Esophagus muscularis mucosa (tissue), 4 donors: ENCODE data around the gene TSPYL2. TPM values are rescaled to one million over a fixed set of nuclear protein-coding genes. Genes with fewer than 3 reads are reported as not detected.
A peak's percentile ranks its signal among the peaks of the same experiment; 100 is the strongest.

ENCODE experiments used
- DNase-seq: peaks from one replicate; pipeline ENCODE4 v3.0.0-alpha.2; 2017; ENCODE audit errors: extremely low spot score
- H3K27ac ChIP-seq, 4 donors: fragments of 200-600 bp; sonication (generic); replicated peaks in 1 of 4; 1 replicate in 3 of 4; 2 replicates in 1 of 4; pipeline ENCODE4 v1.5.1; 2016 to 2019; ENCODE audit warnings: mild to moderate bottlenecking in 1 of 4
- H3K27me3 ChIP-seq, 4 donors: fragments of 200-600 bp; sonication (generic); one replicate each; pipeline versions ENCODE4 v1.5.1 to v1.6.0; 2016 to 2019
- H3K36me3 ChIP-seq, 4 donors: fragments of 200-600 bp; sonication (generic); one replicate each; pipeline ENCODE4 v1.5.1; 2016 to 2019
- H3K4me1 ChIP-seq, 4 donors: fragments of 200-600 bp; sonication (generic); one replicate each; pipeline ENCODE4 v1.5.1; 2016 to 2019
- H3K4me3 ChIP-seq, 4 donors: fragments of 200-600 bp; sonication (generic); 1 replicate in 2 of 4; 2 replicates in 2 of 4; pipeline ENCODE4 v1.5.1; 2016 to 2019; ENCODE audit warnings: mild to moderate bottlenecking in 4 of 4, moderate library complexity in 1 of 4
- H3K9me3 ChIP-seq, 4 donors: fragments of 200-600 bp; sonication (generic); 1 replicate in 3 of 4; 2 replicates in 1 of 4; pipeline ENCODE4 v1.5.1; 2016 to 2019
- EP300 ChIP-seq: sonication (generic); formaldehyde crosslinking; IDR thresholded peaks from one replicate; pipeline ENCODE4 v1.6.1; 2017; ENCODE audit warnings: antibody characterized with exemption
- POLR2A ChIP-seq: fragments of 450-650 bp; IDR thresholded peaks from one replicate; pipeline ENCODE4 v1.6.1; 2017; ENCODE audit warnings: antibody characterized with exemption, moderate library complexity, mild to moderate bottlenecking, low read depth
- POLR2AphosphoS5 ChIP-seq, 2 donors: sonication (generic); formaldehyde crosslinking; IDR thresholded peaks; one replicate each; pipeline ENCODE4 v1.6.1; 2017; ENCODE audit warnings: antibody characterized with exemption in 2 of 2
- WGBS: methylation state at CpG from one replicate; pipeline ENCODE4 v1.1.5; 2018; 5-methylcytosine and 5-hydroxymethylcytosine counted together
- intact Hi-C: fragments of 100-400 bp; cut with DNase I; formaldehyde crosslinking; loops from one replicate; pipeline ENCODE4 v1.15.1; 2023
- total RNA-seq, 4 donors: library from RNA; depleted of rRNA; stranded (reverse); fragments of >200 nt; gene quantifications; one replicate each; pipeline versions ENCODE4 v1.1.0 to v1.2.1, GENCODE V29; 2016
- TF ChIP-seq, protein P1 (sequence below), 3 experiments: fragments of 200-600 bp in 2 of 3; fragments of 450-650 bp in 1 of 3; sonication (generic) in 2 of 3; IDR thresholded peaks; one replicate each; pipeline ENCODE4 v1.5.1; 2017 to 2019; ENCODE audit warnings: antibody characterized with exemption in 3 of 3, mild to moderate bottlenecking in 2 of 3, moderate library complexity in 1 of 3

Gene TSPYL2
- total RNA-seq, 4 donors from 2014 or later, result 65.9 to 98.8 (median 92.2) TPM

DNA sequence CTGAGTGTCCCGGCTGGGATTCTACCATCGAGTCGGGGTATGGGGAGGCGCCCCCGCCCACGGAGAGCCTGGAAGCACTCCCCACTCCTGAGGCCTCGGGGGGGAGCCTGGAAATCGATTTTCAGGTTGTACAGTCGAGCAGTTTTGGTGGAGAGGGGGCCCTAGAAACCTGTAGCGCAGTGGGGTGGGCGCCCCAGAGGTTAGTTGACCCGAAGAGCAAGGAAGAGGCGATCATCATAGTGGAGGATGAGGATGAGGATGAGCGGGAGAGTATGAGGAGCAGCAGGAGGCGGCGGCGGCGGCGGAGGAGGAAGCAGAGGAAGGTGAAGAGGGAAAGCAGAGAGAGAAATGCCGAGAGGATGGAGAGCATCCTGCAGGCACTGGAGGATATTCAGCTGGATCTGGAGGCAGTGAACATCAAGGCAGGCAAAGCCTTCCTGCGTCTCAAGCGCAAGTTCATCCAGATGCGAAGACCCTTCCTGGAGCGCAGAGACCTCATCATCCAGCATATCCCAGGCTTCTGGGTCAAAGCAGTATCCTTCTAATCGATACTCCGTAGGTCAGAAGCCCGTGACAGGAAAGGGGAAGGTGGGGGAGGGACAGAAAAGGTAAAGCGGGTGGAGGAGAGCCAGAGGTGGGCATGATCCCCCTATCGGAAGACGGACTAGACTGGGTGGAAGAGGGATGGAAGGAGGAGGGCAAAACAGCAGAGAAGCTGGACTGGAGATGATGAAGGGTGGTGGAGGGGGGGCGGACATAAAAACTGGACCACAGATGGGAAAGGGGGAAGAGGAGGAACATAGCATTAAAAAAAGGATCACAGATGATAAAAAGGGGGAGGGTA, 828 bp downstream of the TSPYL2 start:
- peak overlapping the region; percentile 77 to 86 (median 81) for H3K4me3 ChIP-seq
- peaks cover 7 to 46% (median 38%) of the 10 kb centered on the region in 4 donors for H3K4me1 ChIP-seq
- no peak for DNase-seq
- peak overlapping the region; percentile 93 to 97 (median 94) for H3K27ac ChIP-seq
- peaks cover 6 to 24% (median 22%) of the 10 kb centered on the region in 4 donors for H3K36me3 ChIP-seq
- intact Hi-C loops, result no loop called here
- no peaks in the 10 kb centered on the region for H3K9me3 ChIP-seq
- H3K27me3 ChIP-seq, result no peaks in the 10 kb centered on the region
- TF ChIP-seq POLR2A, result no peak
- TF ChIP-seq EP300, result no peak
- TF ChIP-seq, protein P1, sequence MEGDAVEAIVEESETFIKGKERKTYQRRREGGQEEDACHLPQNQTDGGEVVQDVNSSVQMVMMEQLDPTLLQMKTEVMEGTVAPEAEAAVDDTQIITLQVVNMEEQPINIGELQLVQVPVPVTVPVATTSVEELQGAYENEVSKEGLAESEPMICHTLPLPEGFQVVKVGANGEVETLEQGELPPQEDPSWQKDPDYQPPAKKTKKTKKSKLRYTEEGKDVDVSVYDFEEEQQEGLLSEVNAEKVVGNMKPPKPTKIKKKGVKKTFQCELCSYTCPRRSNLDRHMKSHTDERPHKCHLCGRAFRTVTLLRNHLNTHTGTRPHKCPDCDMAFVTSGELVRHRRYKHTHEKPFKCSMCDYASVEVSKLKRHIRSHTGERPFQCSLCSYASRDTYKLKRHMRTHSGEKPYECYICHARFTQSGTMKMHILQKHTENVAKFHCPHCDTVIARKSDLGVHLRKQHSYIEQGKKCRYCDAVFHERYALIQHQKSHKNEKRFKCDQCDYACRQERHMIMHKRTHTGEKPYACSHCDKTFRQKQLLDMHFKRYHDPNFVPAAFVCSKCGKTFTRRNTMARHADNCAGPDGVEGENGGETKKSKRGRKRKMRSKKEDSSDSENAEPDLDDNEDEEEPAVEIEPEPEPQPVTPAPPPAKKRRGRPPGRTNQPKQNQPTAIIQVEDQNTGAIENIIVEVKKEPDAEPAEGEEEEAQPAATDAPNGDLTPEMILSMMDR (IDR thresholded peaks at IDR 0.05), result no peak
- no peak for TF ChIP-seq POLR2AphosphoS5 (IDR thresholded peaks at IDR 0.05)
- WGBS, result 39% methylated on average over 22 of the region's 31 CpGs

DNA sequence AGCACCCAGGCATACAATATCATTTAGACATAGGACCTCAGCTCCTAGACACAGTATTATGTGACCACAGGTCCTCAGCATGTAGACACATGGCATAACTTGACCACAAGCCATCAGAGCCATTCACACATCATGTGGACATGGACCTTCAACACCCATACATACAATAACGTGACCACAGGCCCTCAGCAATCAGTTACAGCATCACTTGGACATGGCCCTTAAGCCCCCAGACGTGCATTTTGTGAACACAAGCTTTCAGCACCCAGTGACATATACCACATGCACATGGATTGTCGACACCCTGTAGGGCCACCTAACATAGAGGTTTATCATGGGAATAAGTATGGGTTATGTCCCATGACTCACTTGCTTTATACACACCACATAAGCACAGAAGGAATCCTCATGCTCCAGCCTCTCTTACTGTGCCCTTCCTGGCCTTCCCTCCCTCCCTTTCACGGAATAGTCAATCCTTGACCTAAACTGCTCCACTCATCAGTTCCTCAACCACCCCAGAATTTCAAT, 1.9 kb downstream of the TSPYL2 start:
- Histone ChIP-seq H3K27me3 (no peaks in the 10 kb centered on the region), H3K4me1 (peaks cover 7 to 53% (median 43%) of the 10 kb centered on the region in 4 donors), H3K27ac (peak overlapping the region; percentile 93 to 97 (median 94)), H3K9me3 (no peaks in the 10 kb centered on the region), H3K36me3 (peaks cover 6 to 24% (median 22%) of the 10 kb centered on the region in 4 donors), H3K4me3 (peak overlapping the region; percentile 77 to 86 (median 81))
- no peak for DNase-seq
- 47% methylated on average over 4 of the region's 4 CpGs for WGBS
- intact Hi-C loops, result no loop called here
- TF ChIP-seq POLR2A, result no peak
- TF ChIP-seq POLR2AphosphoS5 (IDR thresholded peaks at IDR 0.05), result peak in 1 of 2 donors; percentile 43

DNA sequence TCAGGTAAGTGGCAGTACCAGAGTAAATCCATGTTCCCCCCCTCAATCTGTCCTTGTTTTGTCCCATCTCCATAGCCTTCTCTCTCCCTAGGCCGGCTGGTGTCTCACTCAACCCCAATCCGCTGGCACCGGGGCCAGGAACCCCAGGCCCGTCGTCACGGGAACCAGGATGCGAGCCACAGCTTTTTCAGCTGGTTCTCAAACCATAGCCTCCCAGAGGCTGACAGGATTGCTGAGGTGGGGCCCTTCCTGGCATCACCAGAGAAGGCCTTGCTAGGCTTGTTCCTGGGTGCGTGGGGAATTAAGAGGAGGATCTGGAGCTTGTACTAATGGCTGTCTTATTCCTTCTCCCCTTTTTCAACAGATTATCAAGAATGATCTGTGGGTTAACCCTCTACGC, 2.7 kb downstream of the TSPYL2 start:
- H3K27me3 ChIP-seq, result no peaks in the 10 kb centered on the region
- no peak for DNase-seq
- peak overlapping the region; percentile 93 to 97 (median 94) for H3K27ac ChIP-seq
- peaks cover 7 to 60% (median 43%) of the 10 kb centered on the region in 4 donors for H3K4me1 ChIP-seq
- no peak for TF ChIP-seq EP300
- TF ChIP-seq POLR2AphosphoS5 (IDR thresholded peaks at IDR 0.05), result no peak
- no peak for TF ChIP-seq POLR2A
- TF ChIP-seq, protein P1 (IDR thresholded peaks at IDR 0.05), result no peak
- H3K36me3 ChIP-seq, result peaks cover 6 to 24% (median 22%) of the 10 kb centered on the region in 4 donors
- no peaks in the 10 kb centered on the region for H3K9me3 ChIP-seq
- intact Hi-C loops, result no loop called here
- WGBS, result 72% methylated on average over 9 of the region's 9 CpGs
- H3K4me3 ChIP-seq, result peak overlapping the region; percentile 77 to 86 (median 81)

DNA sequence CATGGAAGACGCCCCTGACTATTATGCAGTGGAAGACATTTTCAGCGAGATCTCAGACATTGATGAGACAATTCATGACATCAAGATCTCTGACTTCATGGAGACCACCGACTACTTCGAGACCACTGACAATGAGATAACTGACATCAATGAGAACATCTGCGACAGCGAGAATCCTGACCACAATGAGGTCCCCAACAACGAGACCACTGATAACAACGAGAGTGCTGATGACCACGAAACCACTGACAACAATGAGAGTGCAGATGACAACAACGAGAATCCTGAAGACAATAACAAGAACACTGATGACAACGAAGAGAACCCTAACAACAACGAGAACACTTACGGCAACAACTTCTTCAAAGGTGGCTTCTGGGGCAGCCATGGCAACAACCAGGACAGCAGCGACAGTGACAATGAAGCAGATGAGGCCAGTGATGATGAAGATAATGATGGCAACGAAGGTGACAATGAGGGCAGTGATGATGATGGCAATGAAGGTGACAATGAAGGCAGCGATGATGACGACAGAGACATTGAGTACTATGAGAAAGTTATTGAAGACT, 3.6 kb downstream of the TSPYL2 start:
- H3K27ac ChIP-seq, result peak overlapping the region; percentile 93 to 97 (median 94)
- no peaks in the 10 kb centered on the region for H3K9me3 ChIP-seq
- TF ChIP-seq POLR2A, result no peak
- peak in 1 of 2 donors; percentile 19 for TF ChIP-seq POLR2AphosphoS5 (IDR thresholded peaks at IDR 0.05)
- peak overlapping the region; percentile 2 to 84 (median 78) for H3K4me3 ChIP-seq
- H3K27me3 ChIP-seq, result no peaks in the 10 kb centered on the region
- H3K36me3 ChIP-seq, result peaks cover 6 to 24% (median 22%) of the 10 kb centered on the region in 4 donors
- no peak for DNase-seq
- H3K4me1 ChIP-seq, result peaks cover 7 to 62% (median 43%) of the 10 kb centered on the region in 4 donors
- intact Hi-C loops, result no loop called here
- 79% methylated on average over 17 of the region's 17 CpGs for WGBS

DNA sequence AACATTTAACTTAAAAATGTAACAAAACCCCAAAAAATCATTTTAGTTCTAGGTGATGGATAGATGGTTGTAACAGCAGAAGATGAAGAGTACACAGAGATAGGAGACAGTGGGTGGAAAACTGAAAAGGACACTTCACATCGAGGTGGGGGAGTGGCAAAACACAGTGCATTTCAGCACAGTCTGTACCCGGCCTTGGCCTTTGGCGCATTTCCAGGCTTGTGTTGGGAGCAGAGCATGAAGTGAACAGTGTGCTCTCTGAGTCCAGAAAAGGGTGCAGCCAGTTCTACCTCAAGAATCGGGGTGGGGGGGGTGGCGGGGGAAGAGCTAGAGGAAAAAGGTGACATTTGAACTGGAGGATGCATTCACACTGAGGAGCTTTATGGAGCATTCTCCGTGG, 4.3 kb downstream of the TSPYL2 start:
- WGBS, result 44% methylated on average over 6 of the region's 6 CpGs
- TF ChIP-seq, protein P1 (IDR thresholded peaks at IDR 0.05), result no peak
- TF ChIP-seq EP300 (peak; percentile 25), POLR2AphosphoS5 (IDR thresholded peaks at IDR 0.05) (peak; percentile 73 to 81), POLR2A (no peak)

More for the DNA sequence above, 4.3 kb downstream of the TSPYL2 start:
- DNase-seq, result no peak
- no peaks in the 10 kb centered on the region for H3K27me3 ChIP-seq
- peak overlapping the region; percentile 93 to 97 (median 94) for H3K27ac ChIP-seq
- H3K4me1 ChIP-seq, result peaks cover 7 to 62% (median 43%) of the 10 kb centered on the region in 4 donors
- intact Hi-C loops, result no loop called here
- H3K36me3 ChIP-seq, result peaks cover 6 to 24% (median 22%) of the 10 kb centered on the region in 4 donors
- peak overlapping the region; percentile 30 to 84 (median 78) for H3K4me3 ChIP-seq
- no peaks in the 10 kb centered on the region for H3K9me3 ChIP-seq
